CD4-positive, alpha-beta T cell treated with Interleukin-17A for 4 hours (primary cell): ENCODE results near the gene EHBP1.
"Not testable (repeated sequence)": the region's sequence is repeated elsewhere in the genome, so short reads cannot be mapped to it uniquely, and the experiment has no call there.

Experiments used
- DNase-seq: peaks from one replicate; pipeline ENCODE4 v3.0.0-alpha.2; 2020; ENCODE audit warnings: mixed read lengths

Gene EHBP1

GRCh38 chr2:62736899-62737559 lies 31.5 kb downstream of the EHBP1 start:
- DNase-seq, result no peak

GRCh38 chr2:62738981-62739936 lies 33.7 kb downstream of the EHBP1 start:
- DNase-seq, result no peak

DNA sequence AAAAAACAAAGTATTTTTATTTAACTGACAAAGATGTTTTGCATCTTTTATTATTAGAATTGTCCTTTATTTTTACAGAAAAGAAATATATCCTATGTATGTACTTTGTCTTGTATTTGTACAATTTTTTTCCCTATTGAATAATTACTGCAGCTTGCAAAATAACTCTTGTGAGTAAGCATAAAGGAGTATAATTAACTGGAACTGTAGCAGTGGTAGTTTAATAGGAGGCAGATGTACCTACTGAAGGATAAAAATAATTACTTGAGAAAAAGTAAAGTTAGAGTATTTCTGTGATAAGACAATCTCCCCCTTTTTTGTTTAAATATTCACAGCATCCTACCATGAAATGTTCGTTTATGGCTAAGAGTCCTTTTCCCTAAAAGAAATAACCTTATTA lies 34.7 kb downstream of the EHBP1 start:
- no peak for DNase-seq

DNA sequence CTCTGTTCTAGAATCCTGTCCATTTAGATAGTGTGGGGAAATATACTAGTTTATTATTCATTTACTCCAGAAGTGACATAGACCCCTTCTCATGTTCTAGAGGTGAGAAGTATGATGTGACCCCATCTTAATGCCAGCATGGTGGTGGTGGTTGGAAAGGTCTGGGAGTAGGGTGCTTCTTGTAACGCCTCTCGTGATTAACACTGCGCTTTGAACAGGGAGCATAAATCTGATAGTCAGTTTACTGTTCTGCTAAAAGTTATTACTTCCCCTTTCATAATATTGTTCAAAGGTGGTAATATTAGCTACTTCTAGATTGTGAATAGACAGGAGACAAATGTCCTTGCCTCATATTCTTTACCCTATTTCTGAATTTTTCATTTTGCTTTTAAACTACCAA lies 35.6 kb downstream of the EHBP1 start:
- DNase-seq, result no peak

- DNase-seq, result no peak
Measured at GRCh38 chr2:62741954-62742722, 36.6 kb downstream of the EHBP1 start.

- no peak for DNase-seq
Measured at GRCh38 chr2:62743506-62743905, 38.0 kb downstream of the EHBP1 start.

DNA sequence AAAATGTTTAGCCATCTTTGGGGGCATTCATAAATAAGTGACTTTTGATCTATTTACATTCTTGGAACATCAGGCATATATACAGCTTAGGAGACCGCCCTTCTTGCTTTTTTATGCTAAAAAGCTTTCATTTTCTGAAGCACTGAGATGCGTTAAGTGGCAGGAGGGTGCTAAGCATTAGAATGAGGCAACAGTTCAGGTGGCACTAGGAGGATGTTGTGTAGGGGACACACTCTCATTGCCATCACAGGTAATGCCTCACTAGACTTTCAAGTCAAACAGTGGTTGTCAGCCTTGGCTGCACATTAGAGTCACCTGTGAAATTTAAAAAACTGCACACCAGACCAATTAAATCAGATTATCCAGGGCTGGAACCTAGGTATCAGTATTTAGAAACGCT lies 39.1 kb downstream of the EHBP1 start:
- DNase-seq, result no peak

- no peak for DNase-seq
Measured at GRCh38 chr2:62745891-62746481, 40.5 kb downstream of the EHBP1 start.

DNA sequence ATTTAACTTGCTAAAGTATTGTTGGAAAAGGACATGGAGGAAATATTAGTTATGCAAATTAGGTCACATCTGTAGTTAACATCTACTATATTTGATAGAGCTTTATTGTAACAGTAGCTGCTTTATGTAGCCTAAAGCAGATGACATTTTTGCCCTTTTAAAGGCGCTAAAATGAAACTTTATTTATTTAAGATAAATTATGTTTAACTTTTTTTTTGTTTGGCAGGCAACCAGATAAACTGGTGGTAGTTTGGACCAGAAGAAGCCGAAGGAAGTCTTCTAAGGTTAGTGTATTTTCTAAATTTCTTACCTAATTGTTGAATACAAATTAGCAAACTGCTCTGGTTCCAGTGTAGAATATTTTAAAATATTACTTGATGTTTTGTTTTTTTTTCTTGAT lies 41.7 kb downstream of the EHBP1 start:
- no peak for DNase-seq

GRCh38 chr2:62747876-62748275 lies 42.4 kb downstream of the EHBP1 start:
- no peak for DNase-seq

GRCh38 chr2:62749111-62749510 lies 43.6 kb downstream of the EHBP1 start:
- not testable (repeated sequence) for DNase-seq

GRCh38 chr2:62757029-62757428 lies 51.5 kb downstream of the EHBP1 start:
- DNase-seq, result no peak

- no peak for DNase-seq
Measured at GRCh38 chr2:62760026-62760425, 54.5 kb downstream of the EHBP1 start.

GRCh38 chr2:62760555-62760954 lies 55.0 kb downstream of the EHBP1 start:
- no peak for DNase-seq

DNA sequence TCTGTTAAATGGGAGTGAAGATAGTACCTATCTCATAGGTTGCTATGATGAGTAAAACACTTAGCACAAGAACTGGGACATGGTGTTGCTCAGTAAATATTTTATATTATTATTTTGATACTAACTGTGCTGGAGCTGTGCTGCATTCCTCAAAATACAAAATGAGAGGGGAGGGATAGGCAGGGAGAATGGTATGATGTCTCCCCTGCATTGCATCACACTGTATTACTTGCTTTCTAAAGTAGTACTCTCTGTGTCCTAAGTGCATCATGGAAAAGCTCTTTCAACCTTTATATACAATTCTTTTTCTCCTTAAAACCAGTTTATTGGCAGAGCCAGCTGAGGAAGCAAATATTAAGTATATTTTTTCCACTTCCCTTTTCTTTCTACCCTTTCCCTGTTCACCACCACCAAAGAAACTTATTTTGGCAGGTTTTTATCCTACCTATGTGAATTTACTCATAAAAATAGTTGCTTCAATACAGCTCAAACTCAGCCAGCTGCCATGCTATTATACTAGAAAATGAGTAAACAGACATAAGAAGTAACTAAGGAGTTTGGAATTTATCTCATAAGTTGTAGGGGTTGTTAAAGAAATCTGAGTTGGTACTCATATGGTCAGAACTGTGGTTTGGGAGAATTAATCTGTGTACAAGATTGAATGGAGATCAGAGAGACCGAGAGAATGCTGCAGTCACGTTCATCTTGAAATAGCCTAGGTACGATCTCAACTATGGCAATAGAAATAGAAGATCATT lies 60.3 kb downstream of the EHBP1 start:
- no peak for DNase-seq

- no peak for DNase-seq
Measured at GRCh38 chr2:62768615-62769014, 63.1 kb downstream of the EHBP1 start.

DNA sequence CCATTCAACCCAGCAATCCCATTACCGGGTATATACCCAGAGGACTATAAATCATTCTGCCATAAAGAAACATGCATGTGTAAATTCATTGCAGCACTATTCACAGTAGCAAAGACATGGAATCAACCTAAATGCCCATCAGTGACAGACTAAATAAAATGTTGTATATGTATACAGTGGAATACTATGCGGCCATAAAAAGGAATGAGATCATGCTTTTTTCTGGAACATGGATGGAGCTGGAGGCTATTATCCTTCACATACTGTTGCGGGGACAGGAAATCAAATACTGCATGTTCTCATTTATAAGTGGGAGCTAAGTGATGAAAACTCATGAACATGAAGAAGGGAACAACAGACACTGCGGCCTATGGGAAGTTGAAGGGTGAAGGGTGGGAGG lies 65.1 kb downstream of the EHBP1 start:
- no peak for DNase-seq

- no peak for DNase-seq
Measured at GRCh38 chr2:62774555-62775366, 69.2 kb downstream of the EHBP1 start.

- DNase-seq, result no peak
Measured at GRCh38 chr2:62775367-62775668, 69.8 kb downstream of the EHBP1 start.

- no peak for DNase-seq
Measured at GRCh38 chr2:62783679-62784078, 78.2 kb downstream of the EHBP1 start.

DNA sequence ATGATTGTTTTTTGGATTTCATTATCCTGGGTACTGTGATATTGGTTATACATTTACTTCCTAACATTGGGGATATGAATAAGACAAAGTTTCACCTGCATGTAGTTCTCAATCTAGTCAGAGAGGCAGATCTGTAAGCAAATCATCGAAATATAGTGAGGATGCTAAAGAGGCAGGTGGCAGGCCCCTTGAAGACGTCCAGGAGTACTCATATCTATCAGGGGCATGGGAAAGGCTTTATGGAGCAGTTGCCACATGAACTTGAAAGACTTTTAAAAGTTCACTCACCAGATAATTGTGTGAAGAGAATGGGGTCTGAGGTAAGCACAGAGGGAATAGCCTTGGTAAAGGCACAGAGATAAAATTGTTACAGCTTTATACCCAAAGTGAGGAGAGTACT lies 78.8 kb downstream of the EHBP1 start:
- DNase-seq, result no peak

GRCh38 chr2:62785216-62785615 lies 79.7 kb downstream of the EHBP1 start:
- no peak for DNase-seq
